ENCODE data around the gene FARP1.

DNA sequence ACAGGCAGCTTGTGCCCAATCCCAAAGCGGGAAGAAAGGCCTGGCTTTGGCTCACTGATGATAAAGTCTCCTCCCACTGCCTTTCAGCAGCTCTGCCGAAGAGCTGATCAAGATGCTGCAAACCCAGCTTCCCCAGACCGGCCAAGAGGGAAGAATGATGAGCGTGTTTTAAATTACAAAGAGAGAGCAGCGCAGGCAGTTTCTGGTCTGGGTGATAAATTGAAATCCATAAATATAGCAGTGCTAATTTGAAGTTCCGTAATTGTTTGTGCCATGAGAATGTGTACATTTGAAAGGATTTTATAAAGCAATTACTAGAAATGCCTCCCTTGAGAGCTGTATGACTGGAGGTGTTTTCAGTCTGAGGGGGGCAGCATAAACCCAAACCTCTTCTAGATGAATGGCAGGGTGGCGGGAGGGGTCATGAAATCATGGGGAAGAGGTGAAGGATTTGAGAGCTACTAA, 262.2 kb downstream of the FARP1 start:
- TF ChIP-seq, protein P1, sequence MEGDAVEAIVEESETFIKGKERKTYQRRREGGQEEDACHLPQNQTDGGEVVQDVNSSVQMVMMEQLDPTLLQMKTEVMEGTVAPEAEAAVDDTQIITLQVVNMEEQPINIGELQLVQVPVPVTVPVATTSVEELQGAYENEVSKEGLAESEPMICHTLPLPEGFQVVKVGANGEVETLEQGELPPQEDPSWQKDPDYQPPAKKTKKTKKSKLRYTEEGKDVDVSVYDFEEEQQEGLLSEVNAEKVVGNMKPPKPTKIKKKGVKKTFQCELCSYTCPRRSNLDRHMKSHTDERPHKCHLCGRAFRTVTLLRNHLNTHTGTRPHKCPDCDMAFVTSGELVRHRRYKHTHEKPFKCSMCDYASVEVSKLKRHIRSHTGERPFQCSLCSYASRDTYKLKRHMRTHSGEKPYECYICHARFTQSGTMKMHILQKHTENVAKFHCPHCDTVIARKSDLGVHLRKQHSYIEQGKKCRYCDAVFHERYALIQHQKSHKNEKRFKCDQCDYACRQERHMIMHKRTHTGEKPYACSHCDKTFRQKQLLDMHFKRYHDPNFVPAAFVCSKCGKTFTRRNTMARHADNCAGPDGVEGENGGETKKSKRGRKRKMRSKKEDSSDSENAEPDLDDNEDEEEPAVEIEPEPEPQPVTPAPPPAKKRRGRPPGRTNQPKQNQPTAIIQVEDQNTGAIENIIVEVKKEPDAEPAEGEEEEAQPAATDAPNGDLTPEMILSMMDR (IDR thresholded peaks at IDR 0.05): no peak
- no peak for TF ChIP-seq POLR2A (IDR thresholded peaks at IDR 0.05)
- TF ChIP-seq EP300 (IDR thresholded peaks at IDR 0.05): no peak

All from sigmoid colon (tissue), 4 donors.